ENCODE results near the gene KRT4.

DNA sequence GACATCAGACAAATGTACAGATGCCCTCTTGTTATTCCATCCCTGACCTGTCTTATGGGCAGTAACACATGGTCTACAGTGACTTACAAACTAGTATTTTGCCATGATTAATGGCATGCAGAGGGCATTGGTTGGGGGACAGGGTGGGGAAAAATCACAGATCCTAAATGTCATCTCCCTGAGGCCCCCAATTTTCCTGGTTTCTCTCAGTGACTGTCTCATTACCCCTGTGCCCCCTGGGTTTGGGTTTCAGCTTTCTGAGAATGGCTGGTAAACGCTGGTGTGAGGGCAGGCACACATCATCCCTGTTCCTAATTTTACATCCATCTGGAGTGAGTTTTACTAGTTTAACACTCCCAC lies 46.9 kb downstream of the KRT4 start:
- TF ChIP-seq POLR2A (IDR thresholded peaks at IDR 0.05; ENCODE audit: low read depth, low read length) (no peak), POLR2AphosphoS5 (IDR thresholded peaks at IDR 0.05; ENCODE audit: low read depth, low read length) (no peak), TAF1 (IDR thresholded peaks at IDR 0.05; ENCODE audit: borderline replicate concordance, low read depth, low read length) (no peak)

Measured in GM12892 (cell line).